ENCODE data around the gene RPS21.

RPS21 gene

GRCh38 chr20:62355516-62355877, 31.4 kb upstream of the RPS21 start:
- H3K4me1 ChIP-seq = peaks cover 44 to 69% (median 58%) of the 10 kb centered on the region in 10 experiments
- peaks cover 0 to 13% (median 9%) of the 10 kb centered on the region in 11 experiments; a peak in 8 of 22 replicates for H3K36me3 ChIP-seq
- peaks cover 0 to 68% (median 25%) of the 10 kb centered on the region in 11 experiments; a peak in 11 of 22 replicates for H4K20me1 ChIP-seq
- peak overlapping the region in 2 of 11 experiments; percentile 54 to 61; a peak in 4 of 22 replicates for H3K27ac ChIP-seq
- H3K4me3 ChIP-seq = no peak overlapping the region; a peak in 2 of 20 replicates
- no peak for TF ChIP-seq Cebpa-rat (IDR thresholded peaks at IDR 0.05)
- peak overlapping the region in 6 of 11 experiments; percentile 11 to 66 (median 62); a peak in 8 of 22 replicates for H3K9ac ChIP-seq
- peak overlapping the region; percentile 85 to 98 (median 96) for H3K4me2 ChIP-seq
- H3K9me3 ChIP-seq (replicated peaks in 1 of 11) = no peaks in the 10 kb centered on the region
- H3K27me3 ChIP-seq = peaks cover 0 to 13% (median 0%) of the 10 kb centered on the region in 11 experiments; a peak in 4 of 22 replicates

GRCh38 chr20:62355878-62356588, 30.9 kb upstream of the RPS21 start:
- H3K9ac ChIP-seq = peak overlapping the region; percentile 36 to 66 (median 57); a peak in 19 of 22 replicates

GRCh38 chr20:62356589-62357186, 30.2 kb upstream of the RPS21 start:
- Histone ChIP-seq H3K36me3 (peaks cover 0 to 2% (median 1%) of the 10 kb centered on the region in 11 experiments; a peak in 5 of 22 replicates), H3K27me3 (peaks cover 0 to 13% (median 0%) of the 10 kb centered on the region in 11 experiments; a peak in 4 of 22 replicates), H3K27ac (peak overlapping the region in 9 of 11 experiments; percentile 37 to 66 (median 48); a peak in 17 of 22 replicates), H3K9me3 (replicated peaks in 1 of 11) (no peaks in the 10 kb centered on the region), H3K4me1 (peaks cover 44 to 74% (median 58%) of the 10 kb centered on the region in 10 experiments), H3K4me3 (peak overlapping the region in 9 of 10 experiments; percentile 2 to 57 (median 39); a peak in 13 of 20 replicates), H3K4me2 (peak overlapping the region; percentile 85 to 98 (median 96)), H3K9ac (peak overlapping the region; percentile 36 to 66 (median 57); a peak in 20 of 22 replicates), H4K20me1 (peaks cover 0 to 70% (median 25%) of the 10 kb centered on the region in 11 experiments; a peak in 12 of 22 replicates)
- TF ChIP-seq Cebpa-rat (IDR thresholded peaks at IDR 0.05) = no peak

More at GRCh38 chr20:62355878-62356588, 30.9 kb upstream of the RPS21 start:
- Histone ChIP-seq H4K20me1 (peaks cover 0 to 64% (median 25%) of the 10 kb centered on the region in 11 experiments; a peak in 11 of 22 replicates), H3K27ac (peak overlapping the region in 9 of 11 experiments; percentile 37 to 66 (median 48); a peak in 15 of 22 replicates), H3K27me3 (peaks cover 0 to 13% (median 0%) of the 10 kb centered on the region in 11 experiments; a peak in 4 of 22 replicates), H3K4me1 (peaks cover 44 to 69% (median 58%) of the 10 kb centered on the region in 10 experiments), H3K4me2 (peak overlapping the region; percentile 85 to 98 (median 96)), H3K36me3 (peaks cover 0 to 8% (median 7%) of the 10 kb centered on the region in 11 experiments; a peak in 8 of 22 replicates), H3K9me3 (replicated peaks in 1 of 11) (no peaks in the 10 kb centered on the region), H3K4me3 (peak overlapping the region in 4 of 10 experiments; percentile 8 to 51 (median 38); a peak in 2 of 20 replicates)
- no peak for TF ChIP-seq Cebpa-rat (IDR thresholded peaks at IDR 0.05)

GRCh38 chr20:62357187-62357667, 29.7 kb upstream of the RPS21 start:
- peaks cover 44 to 78% (median 59%) of the 10 kb centered on the region in 10 experiments for H3K4me1 ChIP-seq
- peak overlapping the region in 10 of 11 experiments; percentile 1 to 66 (median 48); a peak in 19 of 22 replicates for H3K27ac ChIP-seq
- no peak for TF ChIP-seq Cebpa-rat (IDR thresholded peaks at IDR 0.05)
- no peaks in the 10 kb centered on the region; a peak in 1 of 22 replicates for H3K36me3 ChIP-seq
- peak overlapping the region; percentile 85 to 98 (median 96) for H3K4me2 ChIP-seq
- H3K9ac ChIP-seq = peak overlapping the region; percentile 36 to 66 (median 57); a peak in 20 of 22 replicates
- peaks cover 0 to 13% (median 0%) of the 10 kb centered on the region in 11 experiments; a peak in 4 of 22 replicates for H3K27me3 ChIP-seq
- peaks cover 0 to 76% (median 25%) of the 10 kb centered on the region in 11 experiments; a peak in 12 of 22 replicates for H4K20me1 ChIP-seq
- no peaks in the 10 kb centered on the region for H3K9me3 ChIP-seq (replicated peaks in 1 of 11)
- H3K4me3 ChIP-seq = peak overlapping the region in 8 of 10 experiments; percentile 2 to 57 (median 40); a peak in 14 of 20 replicates

GRCh38 chr20:62357681-62358080, 29.2 kb upstream of the RPS21 start:
- TF ChIP-seq Cebpa-rat (IDR thresholded peaks at IDR 0.05) = no peak
- peaks cover 0 to 13% (median 0%) of the 10 kb centered on the region in 11 experiments; a peak in 4 of 22 replicates for H3K27me3 ChIP-seq
- peak overlapping the region; percentile 85 to 98 (median 96) for H3K4me2 ChIP-seq
- peaks cover 0 to 78% (median 26%) of the 10 kb centered on the region in 11 experiments; a peak in 14 of 22 replicates for H4K20me1 ChIP-seq
- H3K27ac ChIP-seq = peak overlapping the region in 10 of 11 experiments; percentile 1 to 66 (median 48); a peak in 18 of 22 replicates
- H3K36me3 ChIP-seq = no peaks in the 10 kb centered on the region; a peak in 1 of 22 replicates
- peaks cover 44 to 80% (median 63%) of the 10 kb centered on the region in 10 experiments for H3K4me1 ChIP-seq
- peak overlapping the region in 6 of 10 experiments; percentile 37 to 57 (median 41); a peak in 7 of 20 replicates for H3K4me3 ChIP-seq
- H3K9ac ChIP-seq = peak overlapping the region; percentile 36 to 66 (median 57); a peak in 18 of 22 replicates
- H3K9me3 ChIP-seq (replicated peaks in 1 of 11) = no peaks in the 10 kb centered on the region

GRCh38 chr20:62358171-62359042, 28.5 kb upstream of the RPS21 start:
- Histone ChIP-seq H3K27ac (peak overlapping the region in 9 of 11 experiments; percentile 1 to 66 (median 47); a peak in 15 of 22 replicates), H3K36me3 (no peaks in the 10 kb centered on the region; a peak in 1 of 22 replicates)
- no peak for TF ChIP-seq Cebpa-rat (IDR thresholded peaks at IDR 0.05)

GRCh38 chr20:62359043-62359490, 27.8 kb upstream of the RPS21 start:
- Histone ChIP-seq H3K9me3 (replicated peaks in 1 of 11) (no peaks in the 10 kb centered on the region), H4K20me1 (peaks cover 0 to 86% (median 40%) of the 10 kb centered on the region in 11 experiments; a peak in 19 of 22 replicates), H3K4me1 (peaks cover 50 to 84% (median 73%) of the 10 kb centered on the region in 10 experiments), H3K4me2 (peak overlapping the region in 10 of 11 experiments; percentile 19 to 98 (median 96); a peak in 18 of 22 replicates), H3K4me3 (no peak overlapping the region), H3K27ac (peak overlapping the region in 1 of 11 experiments; percentile 61; a peak in 2 of 22 replicates), H3K36me3 (no peaks in the 10 kb centered on the region; a peak in 1 of 22 replicates), H3K9ac (peak overlapping the region in 2 of 11 experiments; percentile 4 to 14; a peak in 1 of 22 replicates), H3K27me3 (peaks cover 0 to 13% (median 0%) of the 10 kb centered on the region in 11 experiments; a peak in 5 of 22 replicates)
- TF ChIP-seq Cebpa-rat (IDR thresholded peaks at IDR 0.05) = no peak

More at GRCh38 chr20:62358171-62359042, 28.5 kb upstream of the RPS21 start:
- H3K9me3 ChIP-seq (replicated peaks in 1 of 11) = no peaks in the 10 kb centered on the region
- H4K20me1 ChIP-seq = peaks cover 0 to 79% (median 34%) of the 10 kb centered on the region in 11 experiments; a peak in 15 of 22 replicates
- peak overlapping the region; percentile 85 to 98 (median 96) for H3K4me2 ChIP-seq
- H3K4me1 ChIP-seq = peaks cover 44 to 81% (median 68%) of the 10 kb centered on the region in 10 experiments
- H3K9ac ChIP-seq = peak overlapping the region in 10 of 11 experiments; percentile 19 to 66 (median 57); a peak in 12 of 22 replicates
- H3K4me3 ChIP-seq = peak overlapping the region in 2 of 10 experiments; percentile 42 to 57; a peak in 3 of 20 replicates
- H3K27me3 ChIP-seq = peaks cover 0 to 13% (median 0%) of the 10 kb centered on the region in 11 experiments; a peak in 4 of 22 replicates
